DMS79 (cell line): ENCODE results near the gene BDH1.
"Not testable (repeated sequence)": the region's sequence is repeated elsewhere in the genome, so short reads cannot be mapped to it uniquely, and the experiment has no call there.

Experiments used
- DNase-seq: peaks from one replicate; lab custom pipeline; 2025; lab: John Stamatoyannopoulos, UW

Gene BDH1

DNA sequence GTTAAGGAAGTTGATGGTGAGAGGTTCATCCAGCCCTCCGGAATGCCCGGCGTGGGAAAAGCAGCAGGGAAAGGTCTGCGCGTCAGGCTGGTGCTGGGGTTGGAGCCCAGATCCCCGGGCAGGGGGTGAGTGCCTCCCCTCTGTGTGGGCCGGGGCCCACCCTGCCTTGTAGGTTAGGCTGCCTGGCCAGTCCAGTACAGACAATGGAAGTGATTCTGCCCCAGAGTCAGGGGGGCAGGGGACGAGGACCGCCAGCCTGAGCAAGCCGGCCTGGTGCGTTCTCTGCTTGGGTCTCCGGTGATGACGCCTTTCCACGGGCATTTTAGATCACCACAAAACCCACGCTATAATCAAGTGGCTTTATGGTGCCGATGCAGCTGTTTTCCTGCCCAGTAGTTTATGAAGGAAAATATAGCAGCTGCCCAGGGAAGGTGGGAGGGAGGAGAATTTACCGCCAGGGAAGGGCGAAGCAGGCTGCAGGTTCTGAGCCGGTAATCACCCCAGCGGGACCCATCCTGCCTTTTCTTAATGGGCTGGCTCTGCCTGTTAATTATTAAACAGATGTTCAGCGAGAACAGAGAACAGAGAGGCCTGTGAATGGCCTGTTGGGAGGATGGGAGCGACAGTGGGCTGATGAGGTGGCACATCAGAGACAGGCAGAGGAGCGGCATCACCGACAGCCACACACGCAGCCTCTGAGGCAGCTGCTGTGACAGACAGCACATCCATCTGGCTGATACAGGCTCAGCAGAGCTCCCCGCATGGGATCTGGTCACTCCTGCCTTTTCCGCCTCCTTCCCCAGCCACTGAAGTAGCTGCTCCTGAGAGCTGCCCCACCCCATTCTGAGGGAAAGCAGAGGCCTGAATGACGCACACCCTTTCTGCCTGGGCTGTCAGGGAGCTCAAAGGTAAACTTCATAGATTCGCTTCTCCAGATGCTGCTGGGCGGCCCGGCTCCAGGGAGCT, 35.2 kb downstream of the BDH1 start:
- no peak for DNase-seq

DNA sequence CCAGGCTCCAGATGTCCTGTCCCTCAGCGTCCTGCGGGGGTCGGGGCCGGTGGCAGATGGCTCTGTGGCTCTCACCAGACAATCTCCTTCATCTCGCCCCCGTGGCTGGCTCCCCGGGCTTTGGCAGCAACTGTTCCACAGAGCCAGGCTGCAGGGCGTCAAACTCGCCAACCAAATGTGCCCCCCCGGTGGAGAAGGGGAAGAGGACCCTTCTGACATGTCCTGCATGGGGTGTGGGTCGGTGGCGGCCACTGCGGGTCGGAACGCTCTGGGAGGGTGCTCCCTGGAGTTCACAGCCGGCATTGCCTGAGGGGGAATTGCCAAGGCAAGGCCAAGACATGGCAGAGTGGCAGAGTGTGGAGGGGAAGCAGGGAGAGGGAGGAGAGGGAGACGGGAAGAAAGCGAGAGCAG, 36.0 kb downstream of the BDH1 start:
- no peak for DNase-seq

DNA sequence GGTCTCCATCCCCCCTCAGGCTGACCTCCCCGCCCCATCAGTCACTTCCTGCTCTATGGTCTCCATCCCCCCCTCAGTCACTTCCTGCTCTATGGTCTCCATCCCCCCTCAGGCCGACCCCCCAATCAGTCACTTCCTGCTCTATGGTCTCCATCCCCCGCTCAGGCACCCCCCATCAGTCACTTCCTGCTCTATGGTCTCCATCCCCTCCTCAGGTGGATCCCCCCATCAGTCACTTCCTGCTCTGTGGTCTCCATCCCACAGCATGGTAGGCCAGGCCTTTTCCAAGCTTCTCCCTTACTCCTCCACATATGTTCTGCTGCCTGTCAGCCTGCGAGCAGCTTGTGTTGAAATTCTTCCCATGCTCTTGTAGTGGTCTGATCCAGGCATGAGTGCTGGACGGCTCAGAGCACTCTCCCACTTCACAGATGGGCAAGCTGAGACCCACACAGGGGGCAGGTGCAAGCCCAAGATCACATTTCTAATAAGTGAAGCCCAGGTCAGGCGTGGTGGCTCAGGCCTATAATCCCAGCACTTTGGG, 36.8 kb downstream of the BDH1 start:
- no peak for DNase-seq

DNA sequence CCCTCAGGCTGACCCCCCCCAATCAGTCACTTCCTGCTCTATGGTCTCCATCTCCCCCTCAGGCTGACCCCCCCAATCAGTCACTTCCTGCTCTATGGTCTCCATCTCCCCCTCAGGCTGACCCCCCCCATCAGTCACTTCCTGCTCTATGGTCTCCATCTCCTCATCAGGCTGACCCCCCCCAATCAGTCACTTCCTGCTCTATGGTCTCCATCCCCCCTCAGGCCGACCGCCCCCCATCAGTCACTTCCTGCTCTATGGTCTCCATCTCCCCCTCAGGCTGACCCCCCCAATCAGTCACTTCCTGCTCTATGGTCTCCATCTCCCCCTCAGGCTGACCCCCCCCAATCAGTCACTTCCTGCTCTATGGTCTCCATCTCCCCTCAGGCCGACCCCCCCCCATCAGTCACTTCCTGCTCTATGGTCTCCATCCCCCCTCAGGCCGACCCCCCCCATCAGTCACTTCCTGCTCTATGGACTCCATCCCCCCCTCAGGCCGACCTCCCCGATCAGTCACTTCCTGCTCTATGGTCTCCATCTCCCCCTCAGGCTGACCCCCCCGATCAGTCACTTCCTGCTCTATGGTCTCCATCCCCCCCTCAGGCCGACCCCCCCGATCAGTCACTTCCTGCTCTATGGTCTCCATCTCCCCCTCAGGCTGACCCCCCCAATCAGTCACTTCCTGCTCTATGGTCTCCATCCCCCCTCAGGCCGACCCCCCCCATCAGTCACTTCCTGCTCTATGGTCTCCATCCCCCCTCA, 37.7 kb downstream of the BDH1 start:
- not testable (repeated sequence) for DNase-seq

DNA sequence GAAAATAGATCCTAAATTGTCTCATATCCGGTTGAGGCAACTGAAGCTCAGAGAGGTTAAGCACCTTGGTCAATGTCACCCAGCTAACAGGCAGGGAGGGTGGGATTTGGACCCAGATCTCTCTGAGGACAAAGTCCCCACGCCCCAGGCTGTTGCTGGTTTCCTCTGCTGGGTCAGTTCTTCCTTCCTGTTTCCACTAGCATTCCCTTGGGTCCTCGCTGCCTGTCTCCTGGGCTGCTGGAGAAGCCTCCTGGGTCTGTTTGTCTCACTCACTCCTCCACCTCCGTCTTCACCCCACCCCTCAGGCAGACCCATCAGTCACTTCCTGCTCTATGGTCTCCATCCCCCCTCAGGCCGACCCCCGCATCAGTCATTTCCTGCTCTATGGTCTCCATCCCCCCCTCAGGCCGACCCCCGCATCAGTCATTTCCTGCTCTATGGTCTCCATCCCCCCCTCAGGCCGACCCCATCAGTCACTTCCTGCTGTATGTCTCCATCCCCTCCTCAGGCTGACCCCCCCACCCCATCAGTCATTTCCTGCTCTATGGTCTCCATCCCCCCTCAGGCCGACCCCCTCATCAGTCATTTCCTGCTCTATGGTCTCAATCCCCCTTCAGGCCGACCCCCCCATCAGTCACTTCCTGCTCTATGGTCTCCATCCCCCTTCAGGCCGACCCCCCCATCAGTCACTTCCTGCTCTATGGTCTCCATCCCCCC, 38.7 kb downstream of the BDH1 start:
- DNase-seq: not testable (repeated sequence)

DNA sequence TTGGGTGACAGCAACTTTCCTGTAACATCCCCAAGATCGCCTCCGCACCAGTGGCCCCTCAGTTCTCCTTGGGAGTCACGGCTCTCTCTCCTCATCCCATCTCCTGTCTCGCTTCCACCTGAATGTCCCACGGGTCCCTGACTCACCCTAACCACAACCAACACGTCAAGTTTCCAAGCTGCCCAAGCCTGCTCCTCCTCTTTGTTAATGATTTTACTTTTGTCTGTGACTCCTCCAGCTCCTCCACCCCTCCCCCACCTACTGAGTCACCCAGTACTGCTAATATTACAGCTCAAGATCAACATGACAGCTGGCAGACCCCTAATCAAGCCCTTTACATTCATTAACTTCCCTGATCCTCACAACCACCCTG, 39.3 kb downstream of the BDH1 start:
- DNase-seq: no peak

DNA sequence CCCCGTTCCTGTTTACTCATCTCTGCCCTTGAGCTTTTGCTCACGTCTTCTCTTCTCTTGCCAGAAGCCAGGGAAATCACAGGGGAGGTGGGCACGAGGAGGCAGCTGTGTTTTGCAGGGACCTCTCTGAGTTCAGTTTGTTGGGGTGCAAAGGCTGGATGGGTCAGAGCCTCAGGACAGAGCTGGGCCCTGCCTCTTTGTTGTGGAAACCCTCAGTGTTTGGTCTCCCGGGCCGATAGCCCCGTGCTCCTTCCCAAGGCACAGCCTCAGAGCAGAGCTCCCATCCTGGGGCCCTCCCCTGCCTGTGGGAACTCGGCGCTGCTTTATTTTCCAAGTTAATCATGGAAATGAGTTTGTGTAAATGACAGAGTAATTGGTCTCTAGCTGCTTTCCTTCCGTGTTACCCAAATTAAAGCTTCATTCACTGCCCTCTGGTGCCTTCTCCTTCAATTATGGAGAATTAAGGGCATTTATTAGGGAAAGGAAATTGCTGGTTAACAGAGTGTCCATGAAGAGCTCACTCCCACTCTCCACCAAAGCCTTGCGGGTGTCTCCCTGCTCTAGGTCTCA, 40.9 kb downstream of the BDH1 start:
- no peak for DNase-seq

DNA sequence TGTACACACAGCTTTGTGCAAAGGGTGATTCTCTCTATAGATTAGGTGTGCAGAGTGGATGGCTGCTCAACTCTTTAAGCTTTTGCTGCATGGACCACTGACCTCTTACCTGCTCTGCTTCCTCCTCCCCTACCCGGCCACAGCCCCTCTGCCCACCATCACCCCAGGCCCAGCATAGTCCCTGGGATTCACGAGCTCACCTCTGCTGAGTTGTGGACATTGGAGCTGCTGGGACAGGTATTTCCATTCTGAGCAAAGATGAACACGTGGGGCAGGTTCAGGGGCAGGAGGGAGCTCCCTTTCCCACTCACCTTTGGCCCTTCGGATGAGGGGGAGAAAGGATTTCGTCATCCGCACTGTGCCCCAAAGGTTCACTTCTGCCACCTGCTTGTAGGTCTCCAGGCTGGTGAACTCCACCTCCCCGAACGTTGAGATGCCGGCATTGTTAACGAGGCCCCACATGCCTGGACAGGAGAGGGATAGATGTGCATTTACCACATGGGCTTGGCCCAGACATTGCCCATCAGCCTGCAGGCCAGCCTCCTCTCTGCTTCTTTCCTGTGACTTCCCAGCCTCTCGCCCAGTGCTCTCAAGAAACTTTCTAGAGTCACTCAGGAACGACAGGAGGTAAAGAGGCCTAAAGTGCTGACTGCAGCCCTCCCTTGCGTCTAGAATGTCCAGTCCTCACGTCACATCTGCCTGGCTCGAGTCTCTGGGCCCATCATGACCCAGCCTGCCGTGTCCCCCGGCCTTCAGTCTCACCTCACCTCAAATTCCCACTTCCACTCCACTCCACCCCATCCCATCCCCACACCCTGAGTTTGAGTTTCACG, 41.6 kb downstream of the BDH1 start:
- no peak for DNase-seq

DNA sequence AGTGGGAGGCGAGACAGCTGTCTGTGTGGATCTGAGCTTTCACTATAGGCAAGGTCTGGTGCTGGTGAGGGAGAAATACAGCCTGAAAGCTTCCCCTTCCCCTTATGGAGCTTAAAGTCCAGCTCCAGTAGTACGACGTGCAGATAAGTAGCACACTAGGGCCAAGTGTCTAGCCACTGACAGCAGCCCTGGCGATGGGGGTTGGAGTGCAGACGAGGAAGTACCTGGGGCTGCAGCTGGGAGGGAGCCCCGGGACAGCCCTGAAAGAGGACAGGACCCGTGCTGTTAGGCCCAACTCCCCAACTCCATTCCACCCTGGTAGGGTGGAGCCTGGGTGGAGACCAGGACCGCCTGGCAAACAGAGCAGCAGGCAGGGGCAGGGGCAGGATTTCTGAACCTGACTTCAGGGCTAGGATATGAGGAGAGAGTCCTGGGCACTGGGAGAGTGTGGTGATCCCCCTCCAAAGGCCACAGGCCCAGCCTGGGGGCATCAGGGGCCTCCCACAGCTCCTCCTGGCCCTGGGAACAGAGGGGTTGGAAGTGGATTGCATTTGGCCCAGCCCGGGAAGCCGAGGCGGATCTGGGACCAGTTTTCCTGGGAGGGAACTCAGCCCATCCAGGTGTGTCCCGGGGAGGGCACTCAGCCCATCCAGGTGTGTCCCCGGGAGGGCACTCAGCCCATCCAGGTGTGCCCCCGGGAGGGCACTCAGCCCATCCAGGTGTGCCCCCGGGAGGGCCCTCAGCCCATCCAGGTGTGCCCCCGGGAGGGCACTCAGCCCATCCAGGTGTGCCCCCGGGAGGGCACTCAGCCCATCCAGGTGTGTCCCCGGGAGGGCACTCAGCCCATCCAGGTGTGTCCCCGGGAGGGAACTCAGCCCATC, 42.8 kb downstream of the BDH1 start:
- no peak for DNase-seq

DNA sequence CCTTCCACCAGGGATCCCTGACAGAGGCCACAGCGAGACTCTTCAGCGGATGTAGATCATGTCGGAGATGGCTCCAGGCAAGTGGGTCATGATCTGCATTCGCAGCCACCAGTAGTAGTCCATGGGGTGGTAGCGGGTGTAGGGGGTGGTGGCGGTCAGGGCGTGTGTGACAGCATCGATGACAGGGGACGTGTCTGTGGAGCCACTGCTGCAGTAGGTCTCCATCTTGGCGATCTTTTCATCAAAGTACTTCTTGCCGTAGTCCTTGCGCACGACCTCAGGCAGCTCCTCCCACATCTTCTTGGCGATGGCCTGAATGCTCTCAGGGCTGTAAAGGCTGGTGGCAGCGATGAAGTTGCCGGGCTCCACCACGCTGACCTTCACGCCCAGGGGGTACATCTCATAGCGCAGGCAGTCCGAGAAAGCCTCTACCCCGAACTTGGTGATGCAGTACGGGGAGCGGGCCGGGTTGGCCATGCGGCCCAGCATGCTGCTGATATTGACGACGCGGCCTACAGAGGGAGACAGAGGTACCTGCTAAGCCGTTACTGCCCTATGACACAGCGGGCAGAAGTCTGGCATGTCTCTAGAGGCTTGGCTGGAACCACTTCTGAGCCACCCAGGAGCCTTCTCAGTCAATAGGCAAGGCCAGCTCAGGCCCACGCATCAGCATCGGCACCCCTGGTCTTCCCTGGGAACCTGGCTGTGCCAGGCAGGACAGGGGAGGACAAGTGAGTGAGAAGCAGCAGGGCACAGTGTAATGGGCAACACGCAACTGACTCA, 43.7 kb downstream of the BDH1 start:
- DNase-seq: no peak

DNA sequence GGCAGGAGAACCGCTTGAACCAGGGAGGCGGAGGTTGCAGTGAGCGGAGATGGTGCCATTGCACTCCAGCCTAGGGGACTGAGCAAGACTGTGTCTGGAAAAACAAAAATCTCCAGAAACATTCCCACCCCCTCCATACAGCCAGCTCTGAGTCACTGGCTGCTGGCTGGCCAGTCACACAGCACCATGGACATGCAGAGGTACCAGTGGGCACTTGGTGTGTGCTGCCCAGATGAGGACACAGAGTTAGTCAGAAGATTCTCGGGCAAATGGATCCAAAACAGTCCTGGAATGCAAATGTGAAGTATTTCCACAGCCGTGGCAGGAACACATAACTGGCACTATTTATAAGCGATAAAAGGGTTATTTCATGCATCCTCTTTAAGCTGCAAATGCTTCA, 44.6 kb downstream of the BDH1 start:
- no peak for DNase-seq

DNA sequence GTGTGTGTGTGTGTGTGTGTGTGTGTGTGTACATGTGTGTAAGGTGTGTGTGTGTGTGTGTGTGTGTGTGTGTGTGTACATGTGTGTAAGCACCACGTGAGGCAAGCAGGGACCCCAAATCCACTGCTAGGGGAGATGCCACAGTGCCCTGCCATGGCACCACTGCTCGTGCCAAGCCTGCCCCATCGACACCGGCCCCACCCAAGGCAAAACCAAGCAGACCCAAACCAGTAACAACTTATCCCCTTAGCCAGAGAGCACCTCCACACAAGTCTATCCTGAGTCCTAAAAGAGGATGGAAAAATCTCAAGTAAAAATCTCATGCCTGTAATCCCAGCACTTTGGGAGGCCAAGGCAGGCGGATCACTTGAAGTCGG, 45.1 kb downstream of the BDH1 start:
- DNase-seq: no peak

DNA sequence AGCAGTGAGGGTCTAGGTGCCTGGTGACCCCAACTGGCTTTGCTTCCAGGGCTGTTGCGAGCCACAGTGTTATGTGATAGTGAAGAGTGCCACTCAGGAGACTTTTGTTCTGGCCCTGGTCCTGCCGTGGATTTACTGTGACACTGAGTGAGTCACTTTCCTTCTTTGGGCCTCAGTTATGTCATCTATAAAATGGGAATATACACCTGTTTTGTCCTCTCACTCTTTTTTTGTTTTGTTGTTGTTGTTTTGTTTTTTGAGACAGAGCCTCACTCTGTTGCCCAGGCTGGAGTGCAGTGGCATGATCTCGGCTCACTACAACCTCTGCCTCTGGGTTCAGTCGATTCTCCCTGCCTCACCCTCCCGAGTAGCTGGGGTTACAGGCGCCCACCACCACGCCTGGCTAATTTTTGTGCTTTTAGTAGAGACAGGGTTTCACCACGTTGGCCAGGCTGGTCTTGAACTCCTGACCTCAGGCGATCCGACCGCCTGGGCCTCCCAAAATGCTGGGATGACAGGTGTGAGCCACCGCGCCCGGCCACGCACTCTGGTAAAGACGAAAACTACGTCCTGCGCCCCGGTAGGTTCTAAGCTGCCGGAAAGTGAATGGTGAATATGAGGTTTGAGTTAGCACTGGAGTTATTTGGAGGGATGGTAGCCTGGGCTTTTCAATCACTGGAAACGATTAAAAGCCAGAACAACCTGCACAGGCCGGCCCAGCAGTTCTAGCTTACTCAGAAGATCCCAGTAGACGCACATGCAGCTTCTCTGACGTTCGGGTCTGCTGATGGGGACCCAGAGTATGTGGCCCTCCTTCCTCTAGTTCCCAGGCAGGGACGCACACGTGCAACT, 46.6 kb downstream of the BDH1 start:
- no peak for DNase-seq

DNA sequence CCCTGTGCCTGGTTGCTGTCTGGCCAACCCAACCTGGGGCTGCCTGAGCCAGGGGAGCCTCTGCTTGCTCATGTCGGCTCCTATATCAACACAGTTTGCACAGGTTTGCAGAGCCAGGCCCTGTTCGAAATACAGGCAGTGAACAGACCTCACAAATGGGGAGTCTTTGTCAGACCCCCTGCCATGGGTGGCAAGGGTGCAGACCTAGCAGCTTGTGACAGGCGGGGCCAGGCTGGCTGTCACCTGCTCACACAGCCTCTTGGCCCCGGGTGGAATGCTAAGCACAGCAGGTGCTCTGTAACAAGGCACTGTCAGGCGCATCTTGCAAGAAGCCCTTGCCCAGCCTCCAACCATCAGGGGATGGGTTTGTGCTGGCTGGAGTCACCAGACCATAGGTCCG, 47.3 kb downstream of the BDH1 start:
- DNase-seq: no peak

DNA sequence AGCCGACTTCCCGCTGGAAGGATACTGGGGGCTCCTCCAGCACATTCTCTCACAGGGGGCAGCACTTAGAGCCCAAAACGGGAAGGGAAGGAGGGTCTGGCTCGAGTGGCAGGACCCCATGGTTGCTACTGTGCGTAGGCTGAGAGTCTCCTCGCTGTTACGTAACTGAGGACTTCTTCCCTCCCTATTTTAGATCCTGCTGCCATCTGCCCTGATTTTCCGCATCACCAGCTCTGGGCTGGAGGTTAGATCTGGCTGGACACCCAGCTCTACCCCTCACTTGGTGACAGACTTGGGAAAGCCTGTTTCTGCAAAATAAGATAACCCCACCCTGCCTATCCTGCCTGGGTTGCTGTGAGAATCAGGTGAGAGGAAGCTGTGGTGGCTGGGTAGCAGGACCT, 47.7 kb downstream of the BDH1 start:
- DNase-seq: no peak

DNA sequence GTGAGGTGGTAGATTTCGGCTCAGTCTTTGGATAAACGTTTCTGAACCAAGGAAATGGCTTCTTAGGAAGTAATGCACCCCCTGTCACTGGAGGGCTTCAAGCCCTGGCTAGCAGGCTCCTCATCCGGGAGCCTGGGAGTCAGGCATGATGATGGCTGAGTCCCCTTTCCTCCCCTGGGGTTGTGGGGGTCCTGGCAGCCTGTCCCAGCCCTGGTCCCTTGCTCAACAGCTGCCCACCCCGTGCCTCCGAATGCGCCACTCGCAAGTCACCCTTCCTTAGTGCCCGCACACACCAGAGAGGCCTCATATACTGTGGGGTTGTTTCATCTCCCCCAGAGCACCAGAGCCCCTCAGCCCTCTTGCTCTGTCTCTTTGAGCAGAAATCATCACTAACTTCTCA, 48.2 kb downstream of the BDH1 start:
- DNase-seq: no peak

DNA sequence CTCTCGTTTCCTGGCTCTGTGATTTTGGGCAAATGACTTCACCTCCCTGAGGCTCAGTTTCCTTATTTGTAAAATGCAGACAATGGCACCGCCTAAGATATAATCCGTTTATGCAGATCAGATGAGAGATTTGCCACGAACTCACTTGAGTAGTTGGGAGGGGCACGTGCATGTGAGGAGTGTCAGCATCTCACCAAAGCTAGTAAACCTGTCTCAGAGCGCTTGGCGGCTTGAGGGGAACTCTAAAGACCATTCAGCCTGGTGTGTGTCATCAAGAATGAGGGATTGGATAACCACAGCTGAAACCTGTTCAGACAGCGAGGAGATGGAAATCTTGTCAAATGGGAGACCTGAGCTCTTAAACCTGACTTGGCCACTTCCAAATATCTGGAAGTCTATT, 48.7 kb downstream of the BDH1 start:
- peak; percentile 36 for DNase-seq

DNA sequence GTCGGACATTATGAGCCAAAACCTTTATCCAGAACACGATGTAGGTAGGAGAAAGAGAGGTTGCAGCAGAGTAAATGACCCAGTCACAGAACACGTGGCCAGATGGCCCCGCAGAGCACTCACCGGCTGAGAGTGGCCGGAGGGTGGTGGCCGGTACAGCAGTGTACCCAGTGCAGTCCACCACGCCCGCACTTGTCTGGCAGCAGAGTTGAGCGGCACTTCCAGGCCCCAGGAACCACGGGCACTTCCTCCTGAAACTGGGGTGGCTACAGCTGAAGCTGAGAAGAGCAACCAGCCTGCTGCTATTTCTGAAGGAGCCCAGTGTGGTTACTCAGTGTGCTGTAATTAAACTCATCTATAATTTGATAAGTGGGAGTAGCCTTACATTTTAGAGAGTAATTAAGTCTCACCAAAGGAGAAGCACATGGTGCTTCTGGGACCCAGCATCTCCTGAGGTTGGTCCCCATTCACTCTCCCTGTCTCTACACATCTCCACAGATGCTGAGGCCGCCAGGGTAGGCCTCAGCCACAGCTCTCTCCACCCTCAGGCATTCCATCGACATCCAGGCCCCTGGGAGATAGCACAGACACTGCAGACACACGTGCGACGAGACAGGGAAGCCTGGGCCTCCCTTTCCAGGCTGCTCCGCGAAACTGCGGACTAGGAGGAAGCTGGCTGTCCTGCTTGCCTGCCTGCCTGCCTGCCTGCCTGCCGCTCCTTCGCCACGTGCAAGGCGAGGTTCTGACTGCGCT, 49.8 kb downstream of the BDH1 start:
- DNase-seq: no peak
